Epithelial cell of esophagus (primary cell): ENCODE measurements around the gene FOXN1.

Experiments
- DNase-seq: peaks from one replicate; pipeline ENCODE4 v3.0.0; 2010; ENCODE audit warnings: low read depth
- H3K4me3 ChIP-seq: 2 replicates; pipeline ENCODE4 v1.5.1; 2011; ENCODE audit warnings: mild to moderate bottlenecking, low read length, control low read depth
- CTCF ChIP-seq: IDR thresholded peaks from 2 replicates; pipeline ENCODE4 v1.5.1; 2011; ENCODE audit warnings: low read depth, mild to moderate bottlenecking, low read length, control low read depth, inconsistent platforms; ENCODE audit not compliant: insufficient read depth; ENCODE audit errors: missing control alignments

Gene FOXN1

GRCh38 chr17:28569446-28569845 lies 63.3 kb downstream of the FOXN1 start:
- no peak for DNase-seq
- TF ChIP-seq CTCF: no peak
- H3K4me3 ChIP-seq: no peak overlapping the region

- peak overlapping the region; percentile 93 for H3K4me3 ChIP-seq
- peak; percentile 36 for DNase-seq
These were observed 64.7 kb downstream of the FOXN1 start for GRCh38 chr17:28570716-28571360.

GRCh38 chr17:28571361-28572122 lies 65.4 kb downstream of the FOXN1 start, which contains the start of gene PIGS:
Gene PIGS, minus strand, starts transcription at chr17:28571524. Its CDS starts 28 bp downstream, at chr17:28571496.
- TF ChIP-seq CTCF: no peak
- peak; percentile 94 for DNase-seq
- H3K4me3 ChIP-seq: peak within 1 kb of the TSS; percentile 93

More at GRCh38 chr17:28570716-28571360, 64.7 kb downstream of the FOXN1 start:
- no peak for TF ChIP-seq CTCF

- no peak for TF ChIP-seq CTCF
- no peak for DNase-seq
- no peak overlapping the region for H3K4me3 ChIP-seq
These were observed 66.3 kb downstream of the FOXN1 start for GRCh38 chr17:28572259-28573039.

- no peak for DNase-seq
- TF ChIP-seq CTCF: no peak
These were observed 66.9 kb downstream of the FOXN1 start for GRCh38 chr17:28573040-28573380.

GRCh38 chr17:28573521-28573920 lies 67.4 kb downstream of the FOXN1 start:
- no peak for TF ChIP-seq CTCF
- H3K4me3 ChIP-seq: no peak overlapping the region
- no peak for DNase-seq

More at GRCh38 chr17:28573040-28573380, 66.9 kb downstream of the FOXN1 start:
- H3K4me3 ChIP-seq: no peak overlapping the region
